GM18951 (cell line): Measurements from ENCODE around the gene COL23A1.

Source experiments
- POLR2A ChIP-seq: IDR thresholded peaks from 4 replicates; pipeline ENCODE4 v1.6.1; 2011; ENCODE audit warnings: mild to moderate bottlenecking; ENCODE audit not compliant: insufficient read length, insufficient read depth; ENCODE audit errors: extremely low read depth
- in situ Hi-C: fragments of 300-500 bp; cut with MboI; formaldehyde crosslinking; loops from one replicate; pipeline ENCODE4 v1.12.0; 2022; ENCODE audit warnings: low sequenced_read_pairs, mixed read lengths, inconsistent platforms; ENCODE audit not compliant: unreplicated experiment

Gene COL23A1

DNA sequence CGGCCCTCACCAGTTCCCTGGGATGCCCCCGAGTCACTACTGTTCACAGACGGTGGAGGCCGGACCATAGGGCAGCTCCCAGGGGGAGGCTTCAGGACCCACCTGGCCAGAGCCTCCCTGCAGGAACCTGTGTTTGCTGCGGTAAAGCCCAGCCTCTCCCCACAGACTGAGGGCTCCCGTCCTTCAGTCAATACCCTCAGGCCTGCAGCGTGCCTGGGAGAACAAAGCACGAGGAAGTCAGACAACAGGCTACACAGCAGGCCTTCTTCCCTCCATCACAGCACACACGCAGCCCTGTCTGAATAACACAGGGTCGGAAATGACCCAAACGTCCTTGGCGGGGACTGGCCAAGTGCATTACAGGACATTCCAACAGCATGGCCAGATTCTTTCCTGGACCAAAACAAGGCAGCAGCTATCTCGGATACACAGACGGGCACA lies 34.4 kb downstream of the COL23A1 start:
- in situ Hi-C loops, result no loop called here

DNA sequence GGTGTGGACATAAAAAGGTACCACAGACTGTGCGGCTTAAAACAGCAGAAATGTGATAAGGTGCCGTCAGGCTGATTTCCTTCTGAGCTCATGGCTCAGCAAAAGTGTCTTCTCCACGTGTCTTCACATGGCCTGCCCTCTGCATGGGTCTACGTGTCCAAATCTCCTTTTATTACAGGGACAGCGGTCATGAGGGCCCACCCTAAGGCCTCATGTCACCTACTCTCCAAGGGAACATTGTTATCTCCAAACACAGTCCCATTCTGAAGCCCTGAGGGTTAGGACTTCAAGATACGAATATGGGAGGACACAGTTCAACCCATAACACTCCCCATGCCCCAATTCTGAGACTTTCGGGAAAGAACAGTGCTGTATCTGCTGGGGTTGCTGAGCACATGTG lies 35.2 kb downstream of the COL23A1 start:
- in situ Hi-C loops, result no loop called here
- no peak for TF ChIP-seq POLR2A

More for the DNA sequence above, 34.4 kb downstream of the COL23A1 start:
- TF ChIP-seq POLR2A, result no peak

DNA sequence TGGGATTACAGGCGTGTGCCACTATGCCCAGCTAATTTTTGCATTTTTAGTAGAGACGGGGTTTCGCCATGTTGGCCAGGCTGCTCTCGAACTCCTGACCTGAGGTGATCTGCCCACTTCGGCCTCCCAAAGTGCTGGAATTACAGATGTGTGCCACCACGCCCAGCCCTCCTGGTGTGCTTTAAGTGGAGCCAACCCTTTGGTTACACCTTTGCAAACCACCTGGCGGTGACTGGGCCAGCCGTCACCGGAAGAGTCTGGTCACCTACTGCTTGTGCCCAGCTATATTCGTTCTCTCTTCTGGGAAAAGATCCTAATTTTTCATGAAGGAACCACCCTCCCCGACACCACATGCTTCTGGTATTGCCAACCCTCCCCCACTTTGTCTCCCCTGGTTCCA lies 35.9 kb downstream of the COL23A1 start:
- in situ Hi-C loops, result no loop called here
- TF ChIP-seq POLR2A, result no peak

DNA sequence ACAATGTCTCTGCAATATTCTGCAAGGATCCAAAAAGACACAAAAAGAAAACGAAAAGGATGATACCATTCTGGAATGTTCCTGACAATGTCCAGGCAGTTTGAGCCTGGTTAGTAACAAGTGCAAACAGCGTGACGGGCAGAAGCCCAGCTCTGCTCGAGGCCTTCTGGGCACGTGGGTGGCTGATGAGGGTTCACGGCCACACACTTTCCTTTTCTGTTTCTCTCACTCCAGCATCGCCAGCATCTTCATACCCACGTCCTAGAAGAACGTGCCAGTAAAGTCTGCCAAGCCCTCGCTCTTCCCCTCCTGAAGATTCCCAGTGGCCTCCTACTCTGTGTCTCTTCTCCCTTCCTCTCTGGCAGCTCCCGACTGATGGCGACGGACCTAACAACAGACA lies 36.7 kb downstream of the COL23A1 start:
- in situ Hi-C loops, result no loop called here

DNA sequence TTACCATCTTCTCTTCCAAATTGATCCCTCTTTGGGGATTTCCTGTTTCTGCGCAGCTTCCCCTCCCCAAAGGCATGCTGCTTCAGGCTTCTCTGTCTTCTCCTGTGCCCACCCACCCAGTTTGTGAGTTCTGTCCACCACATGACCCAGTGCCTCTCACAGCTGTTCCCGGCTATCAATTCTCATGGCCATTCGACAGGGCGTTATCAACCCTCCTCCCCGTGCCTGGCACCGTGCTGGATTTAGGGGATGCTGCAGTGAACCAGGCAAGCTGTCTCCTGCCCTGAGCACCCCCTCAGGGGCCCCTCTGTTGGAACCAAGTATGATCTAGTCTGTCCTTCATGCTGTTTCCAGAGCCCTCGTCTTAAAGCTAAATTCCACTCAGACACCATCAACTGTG lies 38.7 kb downstream of the COL23A1 start:
- in situ Hi-C loops, result no loop called here
- TF ChIP-seq POLR2A, result no peak

More for the DNA sequence above, 36.7 kb downstream of the COL23A1 start:
- TF ChIP-seq POLR2A, result no peak

DNA sequence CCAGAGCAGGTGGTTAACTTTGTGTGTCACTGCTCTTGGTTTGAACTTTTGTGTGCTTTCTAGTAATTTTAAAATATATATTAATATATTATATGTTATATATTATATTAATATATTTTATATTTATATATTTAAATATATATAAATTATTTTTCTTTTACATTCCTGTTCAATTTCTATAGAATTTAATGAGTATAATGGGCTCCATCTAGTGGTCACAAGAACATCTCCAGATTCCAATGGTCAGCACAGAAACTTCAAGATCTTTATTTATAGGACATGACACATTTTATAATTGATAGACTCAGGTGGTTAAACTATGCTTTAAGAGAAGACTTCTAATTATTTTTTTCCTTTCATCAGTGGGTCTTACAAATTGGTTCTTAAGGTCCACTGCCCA lies 39.1 kb downstream of the COL23A1 start:
- in situ Hi-C loops, result no loop called here
- no peak for TF ChIP-seq POLR2A

DNA sequence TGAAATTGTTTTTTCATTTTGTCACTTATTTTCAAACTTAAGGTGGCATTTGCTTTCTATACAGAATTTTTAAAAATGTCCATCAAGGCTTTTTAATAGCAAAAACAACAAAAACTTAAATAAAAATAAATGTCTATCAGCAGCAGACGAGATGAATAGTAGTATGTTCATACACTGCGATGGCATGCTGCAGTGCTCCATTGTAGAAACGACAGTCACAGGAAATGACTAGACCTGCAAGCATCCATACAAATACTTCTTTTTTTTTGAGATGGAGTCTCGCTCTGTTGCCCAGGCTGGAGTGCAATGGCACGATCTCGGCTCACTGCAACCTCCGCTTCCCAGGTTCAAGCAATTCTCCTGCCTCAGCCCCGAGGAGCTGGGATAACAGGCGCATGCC lies 41.4 kb downstream of the COL23A1 start:
- in situ Hi-C loops, result no loop called here
- no peak for TF ChIP-seq POLR2A

DNA sequence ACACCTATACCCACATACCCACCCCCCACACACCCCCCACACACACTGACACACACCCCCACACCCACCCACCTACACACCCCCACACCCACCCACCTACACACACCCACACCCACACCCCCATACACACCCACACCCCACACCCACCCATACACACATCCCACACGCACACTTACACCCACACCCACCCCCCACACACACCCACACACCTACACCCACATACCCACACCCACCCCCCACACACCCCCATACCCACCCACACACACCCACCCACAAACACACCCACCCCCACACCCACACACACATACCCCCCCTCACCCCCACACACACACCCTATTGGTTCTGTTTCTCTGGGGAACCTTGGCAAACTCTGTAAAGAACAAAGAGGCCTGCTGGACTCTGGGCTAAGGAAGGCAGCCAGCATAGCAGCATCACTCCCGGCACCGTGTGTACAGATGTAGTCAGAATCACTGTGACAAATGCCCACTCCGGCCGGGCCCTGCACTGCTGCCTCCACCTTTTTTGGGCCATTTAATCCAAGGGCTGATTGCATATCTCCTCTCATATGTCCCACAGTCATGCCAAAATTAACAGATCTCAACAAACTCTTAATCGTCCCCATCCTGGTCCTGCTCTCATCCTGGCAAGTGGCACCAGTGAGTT lies 42.3 kb downstream of the COL23A1 start:
- in situ Hi-C loops, result no loop called here

DNA sequence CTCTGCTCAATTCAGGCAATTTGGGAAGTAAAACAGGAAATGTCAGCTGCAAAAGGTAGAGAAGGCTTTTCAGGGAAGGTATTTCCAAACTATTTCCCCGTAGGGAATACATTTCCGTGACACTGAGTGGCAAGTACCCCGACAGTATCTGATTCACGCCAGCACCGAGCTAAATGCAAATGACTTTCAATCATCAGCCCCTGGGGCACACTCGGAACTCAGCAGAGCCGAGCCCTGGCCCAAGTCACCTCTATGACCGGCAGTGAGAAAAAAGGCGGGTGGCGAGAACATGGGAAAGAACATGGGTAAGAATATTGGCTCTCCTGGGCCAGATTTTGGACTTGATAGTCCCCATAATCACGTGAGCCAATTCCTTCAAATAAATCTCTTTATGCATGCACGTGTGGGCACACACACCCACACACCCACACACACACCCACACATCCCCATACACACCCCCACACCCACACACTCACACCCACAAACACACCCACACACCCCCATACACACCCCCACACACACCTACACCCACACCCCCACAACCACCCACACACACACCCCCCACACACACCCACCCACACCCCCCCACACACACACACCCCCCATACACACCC lies 43.0 kb downstream of the COL23A1 start:
- TF ChIP-seq POLR2A, result no peak
- in situ Hi-C loops, result no loop called here

More for the DNA sequence above, 42.3 kb downstream of the COL23A1 start:
- no peak for TF ChIP-seq POLR2A

DNA sequence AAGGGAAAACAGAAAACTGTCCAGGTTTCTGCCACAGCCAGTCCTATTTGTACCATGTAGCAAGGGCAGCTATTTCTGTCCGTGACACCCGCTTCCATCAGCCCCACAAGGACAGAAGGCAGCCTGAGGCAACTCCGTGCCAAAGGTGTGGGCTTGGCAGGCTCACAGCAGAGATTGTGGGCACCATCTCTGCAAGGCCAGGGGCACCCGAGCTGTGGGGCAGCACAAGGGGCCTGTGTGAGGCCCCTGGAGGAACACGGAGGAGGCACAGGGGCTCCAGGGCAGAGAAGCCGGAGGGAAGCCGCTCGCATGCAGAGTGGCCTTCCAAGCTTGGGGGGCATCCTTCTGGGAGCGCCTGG lies 43.5 kb downstream of the COL23A1 start:
- no peak for TF ChIP-seq POLR2A
- in situ Hi-C loops, result no loop called here

DNA sequence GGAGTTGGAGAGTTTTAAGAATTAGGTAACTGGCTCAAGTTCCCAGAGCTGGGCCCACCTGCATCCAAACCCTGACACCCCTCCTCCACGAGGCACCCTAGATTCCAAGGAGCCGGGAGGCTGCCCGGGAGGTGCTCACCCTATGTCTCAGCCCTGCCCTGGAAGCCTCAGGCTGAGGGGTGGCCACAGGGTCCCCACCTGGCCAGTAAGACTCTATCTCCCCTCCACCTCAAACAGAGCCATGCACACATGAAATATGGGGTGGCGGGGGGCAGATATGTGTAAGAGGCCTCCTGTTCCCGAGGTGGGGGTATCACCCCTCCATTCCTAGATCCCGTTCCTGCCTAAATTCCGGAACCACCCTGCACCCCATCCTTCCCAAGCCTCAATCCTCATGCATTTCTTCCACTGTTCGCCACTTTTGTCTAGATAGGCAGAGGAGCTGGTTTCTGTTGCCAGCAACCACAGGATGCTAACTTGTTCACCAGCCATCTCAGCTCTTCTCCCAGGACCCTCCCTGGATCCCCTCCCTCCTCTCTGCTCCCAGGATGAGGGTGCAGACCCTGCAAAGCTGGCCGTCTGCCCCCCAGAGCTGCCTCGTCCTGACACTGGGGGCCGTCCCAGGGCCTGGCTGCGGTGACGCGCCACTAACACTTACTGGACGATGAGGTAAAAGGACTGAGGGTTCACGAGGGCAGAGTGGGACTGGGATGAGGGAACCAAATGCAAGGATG lies 44.1 kb downstream of the COL23A1 start:
- no peak for TF ChIP-seq POLR2A
- in situ Hi-C loops, result no loop called here

DNA sequence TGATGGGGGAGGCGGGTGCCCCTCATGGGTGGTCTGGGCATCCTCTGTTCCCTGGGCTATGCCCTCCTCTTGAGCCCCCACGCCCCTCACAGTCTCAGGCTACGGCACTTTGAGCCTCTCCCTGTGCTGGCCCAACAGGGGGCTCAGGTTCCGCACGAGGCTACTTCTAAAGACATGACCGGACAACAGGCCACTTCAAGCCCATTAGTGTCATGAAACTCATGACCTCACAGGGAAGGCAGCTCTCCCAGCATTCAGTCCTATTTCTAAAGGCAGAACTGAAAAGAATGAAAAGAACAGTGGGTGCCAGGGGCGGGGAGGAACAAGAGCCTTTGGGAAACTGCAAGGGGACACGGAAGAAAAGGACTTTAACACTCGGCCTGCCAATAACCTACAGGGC lies 45.0 kb downstream of the COL23A1 start:
- in situ Hi-C loops, result no loop called here
- no peak for TF ChIP-seq POLR2A

DNA sequence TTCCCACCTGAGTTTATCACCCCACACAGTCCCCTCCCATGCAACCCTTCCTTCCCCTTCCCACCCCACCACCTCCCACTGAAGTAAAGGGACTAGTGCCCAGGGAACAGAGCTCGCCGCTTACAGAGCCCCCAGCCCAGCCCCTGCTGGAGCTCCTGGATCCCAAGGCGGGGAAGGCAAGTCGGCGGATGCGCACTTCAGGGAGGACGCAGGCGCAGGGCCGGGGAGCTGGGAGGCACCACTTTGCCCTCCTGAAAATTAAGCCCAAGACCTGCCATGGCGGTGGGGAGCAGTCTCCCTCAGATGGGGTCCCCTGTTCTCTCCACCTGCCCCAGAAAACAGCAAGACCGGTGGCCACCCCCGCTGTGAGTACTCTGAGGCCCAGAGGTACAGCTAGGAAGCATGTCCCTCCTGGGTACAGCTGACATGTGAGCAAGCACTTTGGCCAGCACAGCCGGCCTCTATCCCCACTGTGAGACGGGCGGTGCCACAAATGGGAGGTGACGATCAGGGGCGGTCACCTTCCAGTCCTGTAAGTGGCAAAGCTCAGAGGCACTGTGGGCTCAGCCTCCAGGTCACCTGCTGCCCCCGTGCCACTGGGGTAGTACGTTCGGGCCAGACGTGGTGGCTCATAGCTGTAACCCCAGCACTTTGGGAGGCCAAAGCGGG lies 45.9 kb downstream of the COL23A1 start:
- in situ Hi-C loops, result no loop called here
- no peak for TF ChIP-seq POLR2A

DNA sequence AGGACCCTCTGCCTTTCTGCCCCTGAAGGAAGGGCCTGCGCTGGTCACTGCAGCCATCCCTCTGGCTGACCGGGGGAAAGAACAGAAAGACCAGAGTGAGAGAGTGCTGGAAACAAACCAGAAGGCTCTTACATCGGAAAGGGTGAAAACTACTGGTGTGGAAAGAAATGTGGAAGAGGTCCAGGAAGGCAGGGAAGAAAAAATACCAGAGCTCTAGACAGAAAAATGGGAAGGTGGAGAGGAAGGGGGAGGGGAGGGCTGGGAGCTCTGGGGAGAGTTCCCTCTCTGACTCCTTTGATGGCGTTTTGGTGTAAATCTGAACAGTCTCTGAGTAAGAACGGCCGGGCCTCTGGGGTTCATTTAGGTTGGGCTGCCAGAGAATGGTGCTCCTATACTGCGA lies 47.7 kb downstream of the COL23A1 start:
- no peak for TF ChIP-seq POLR2A
- in situ Hi-C loops, result no loop called here

DNA sequence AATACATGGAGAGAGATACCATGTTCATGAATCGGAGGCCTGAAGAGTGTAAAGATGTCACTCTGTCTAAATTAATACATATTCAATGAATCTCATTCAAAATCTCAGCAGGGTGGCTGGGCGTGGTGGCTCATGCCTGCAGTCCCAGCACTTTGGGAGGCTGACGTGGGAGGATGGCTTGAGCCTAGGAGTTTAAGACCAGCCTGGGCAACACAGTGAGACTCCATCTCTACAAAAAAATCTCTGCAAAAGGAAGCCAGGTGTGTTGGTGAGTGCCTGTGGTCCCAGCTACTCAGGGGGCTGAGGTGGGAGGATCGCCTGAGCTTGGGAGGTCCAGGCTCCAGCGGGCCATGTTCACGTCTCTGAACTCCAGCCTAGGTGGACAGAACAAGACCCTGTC lies 49.7 kb downstream of the COL23A1 start:
- in situ Hi-C loops, result no loop called here

More for the DNA sequence above, 49.7 kb downstream of the COL23A1 start:
- TF ChIP-seq POLR2A, result no peak
